GM23338 (cell line): ENCODE measurements around the gene AP4B1. TPM values are rescaled to one million over a fixed set of nuclear protein-coding genes. Genes with fewer than 3 reads are reported as not detected.
A peak's percentile ranks its signal among the peaks of the same experiment; 100 is the strongest.

Source experiments
- ATAC-seq: fragments of 200-7000 bp; cut with Tn5 transposase; 3 replicates; pipeline ENCODE4 v1.9.1; 2020
- DNase-seq: peaks from one replicate; pipeline ENCODE4 v3.0.0-alpha.2; 2015; ENCODE audit warnings: low spot score
- H2AFZ ChIP-seq: fragments of 200-600 bp; sonication (generic); 2 replicates; pipeline ENCODE4 v1.8.0; 2016; ENCODE audit warnings: antibody characterized with exemption, mild to moderate bottlenecking, moderate library complexity
- H3F3A ChIP-seq: fragments of 200-600 bp; sonication (generic); replicated peaks from 2 replicates; pipeline ENCODE4 v1.8.0; 2017; ENCODE audit warnings: antibody characterized with exemption, mixed run types, low read depth
- H3K27ac ChIP-seq: fragments of 200-600 bp; sonication (generic); 2 replicates; pipeline ENCODE4 v1.6.1; 2016; ENCODE audit warnings: low read depth
- H3K27me3 ChIP-seq: fragments of 200-600 bp; sonication (generic); 2 replicates; pipeline ENCODE4 v1.8.0; 2016; ENCODE audit warnings: mild to moderate bottlenecking, mixed run types, moderate library complexity; ENCODE audit not compliant: insufficient read depth
- H3K36me3 ChIP-seq: fragments of 200-600 bp; sonication (generic); 2 replicates; pipeline ENCODE4 v1.8.0; 2016; ENCODE audit warnings: mild to moderate bottlenecking; ENCODE audit not compliant: insufficient read depth
- H3K4me1 ChIP-seq: fragments of 200-600 bp; sonication (generic); 2 replicates; pipeline ENCODE4 v1.8.0; 2016; ENCODE audit warnings: mild to moderate bottlenecking, moderate library complexity; ENCODE audit not compliant: insufficient read depth
- H3K4me2 ChIP-seq: fragments of 200-600 bp; sonication (generic); 2 replicates; pipeline ENCODE4 v1.7.1; 2017; ENCODE audit warnings: mixed run types
- H3K4me3 ChIP-seq: fragments of 200-600 bp; sonication (generic); 2 replicates; pipeline ENCODE4 v1.6.1; 2016; ENCODE audit warnings: mixed run types
- H3K79me2 ChIP-seq: fragments of 200-600 bp; sonication (generic); replicated peaks from 2 replicates; pipeline ENCODE4 v1.8.0; 2017; ENCODE audit warnings: mild to moderate bottlenecking; ENCODE audit not compliant: insufficient read depth
- H3K9me2 ChIP-seq: fragments of 200-600 bp; sonication (generic); 2 replicates; pipeline ENCODE4 v1.8.0; 2017; ENCODE audit not compliant: insufficient read depth
- H4K20me1 ChIP-seq: fragments of 200-600 bp; sonication (generic); replicated peaks from 2 replicates; pipeline ENCODE4 v1.8.0; 2017; ENCODE audit warnings: mild to moderate bottlenecking; ENCODE audit not compliant: insufficient read depth
- H3K27ac Mint-ChIP-seq: 2 replicates; pipeline ENCODE4 v1.8.0; 2020; ENCODE audit warnings: inconsistent platforms, mild to moderate bottlenecking, moderate library complexity, mixed read lengths
- H3K27me3 Mint-ChIP-seq: 3 replicates; pipeline ENCODE4 v1.8.0; 2022; ENCODE audit warnings: low read depth, mild to moderate bottlenecking, moderate library complexity, mixed read lengths, inconsistent platforms; ENCODE audit not compliant: insufficient read depth, poor library complexity
- H3K36me3 Mint-ChIP-seq: 3 replicates; pipeline ENCODE4 v1.8.0; 2021; ENCODE audit warnings: low read depth, mild to moderate bottlenecking, inconsistent platforms, moderate library complexity, mixed read lengths
- H3K4me1 Mint-ChIP-seq: 3 replicates; pipeline ENCODE4 v1.8.0; 2020; ENCODE audit warnings: mild to moderate bottlenecking, inconsistent platforms, mixed read lengths
- H3K4me3 Mint-ChIP-seq: 3 replicates; pipeline ENCODE4 v1.8.0; 2021; ENCODE audit warnings: moderate library complexity, mild to moderate bottlenecking, inconsistent platforms, mixed read lengths
- H3K9me3 Mint-ChIP-seq: 3 replicates; pipeline ENCODE4 v1.8.0; 2020; ENCODE audit warnings: moderate library complexity, mild to moderate bottlenecking, inconsistent platforms, mixed read lengths
- CREB1 ChIP-seq: fragments of 250-450 bp; sonication (Bioruptor Pico); IDR thresholded peaks from 2 replicates; pipeline ENCODE4 v1.5.0; 2020; ENCODE audit warnings: low read depth, mild to moderate bottlenecking, moderate library complexity
- ETS1 ChIP-seq: IDR thresholded peaks from 2 replicates; pipeline ENCODE4 v1.6.1; 2016; ENCODE audit warnings: antibody characterized with exemption
- NANOG ChIP-seq: IDR thresholded peaks from 2 replicates; pipeline ENCODE4 v1.6.1; 2016; ENCODE audit warnings: antibody characterized with exemption, borderline replicate concordance
- POLR2AphosphoS5 ChIP-seq: IDR thresholded peaks from 2 replicates; pipeline ENCODE4 v1.6.1; 2016; ENCODE audit warnings: antibody characterized with exemption, low read depth
- ZNF331 ChIP-seq: fragments of 250-450 bp; sonication (Bioruptor Pico); IDR thresholded peaks from 2 replicates; pipeline ENCODE4 v1.5.0; 2020; ENCODE audit warnings: low read depth, mild to moderate bottlenecking, moderate library complexity
- polyA plus RNA-seq: library from polyadenylated mRNA; unstranded; fragments of >200 nt; fragmentation: Nextera tagmentation; extraction: Ambion mirVana; gene quantifications from 2 replicates; pipeline ENCODE4 v1.2.1, GENCODE V29; 2016
- total RNA-seq: library from RNA; depleted of rRNA; stranded (reverse); fragments of >200 nt; shearing (Covaris generic); gene quantifications from 2 replicates; pipeline ENCODE4 v1.2.3, GENCODE V29; 2014
- TF ChIP-seq, protein P1 (sequence below), 2 experiments: fragments of 200-600 bp in 1 of 2; sonication (generic) in 1 of 2; conservative IDR thresholded peaks; 2 replicates each; pipeline versions ENCODE4 v1.5.1 to v1.6.1; 2016 to 2017; ENCODE audit warnings: antibody characterized with exemption in 2 of 2, low read depth in 2 of 2, mild to moderate bottlenecking in 2 of 2, moderate library complexity in 1 of 2
- TF ChIP-seq, protein P2 (sequence below): IDR thresholded peaks from one replicate; pipeline ENCODE4 v1.6.1; 2018; ENCODE audit warnings: antibody characterized with exemption; ENCODE audit not compliant: unreplicated experiment

Gene AP4B1
- total and polyA plus RNA-seq, 2 experiments from 2014 or later: 7.5 to 13.4 TPM

DNA sequence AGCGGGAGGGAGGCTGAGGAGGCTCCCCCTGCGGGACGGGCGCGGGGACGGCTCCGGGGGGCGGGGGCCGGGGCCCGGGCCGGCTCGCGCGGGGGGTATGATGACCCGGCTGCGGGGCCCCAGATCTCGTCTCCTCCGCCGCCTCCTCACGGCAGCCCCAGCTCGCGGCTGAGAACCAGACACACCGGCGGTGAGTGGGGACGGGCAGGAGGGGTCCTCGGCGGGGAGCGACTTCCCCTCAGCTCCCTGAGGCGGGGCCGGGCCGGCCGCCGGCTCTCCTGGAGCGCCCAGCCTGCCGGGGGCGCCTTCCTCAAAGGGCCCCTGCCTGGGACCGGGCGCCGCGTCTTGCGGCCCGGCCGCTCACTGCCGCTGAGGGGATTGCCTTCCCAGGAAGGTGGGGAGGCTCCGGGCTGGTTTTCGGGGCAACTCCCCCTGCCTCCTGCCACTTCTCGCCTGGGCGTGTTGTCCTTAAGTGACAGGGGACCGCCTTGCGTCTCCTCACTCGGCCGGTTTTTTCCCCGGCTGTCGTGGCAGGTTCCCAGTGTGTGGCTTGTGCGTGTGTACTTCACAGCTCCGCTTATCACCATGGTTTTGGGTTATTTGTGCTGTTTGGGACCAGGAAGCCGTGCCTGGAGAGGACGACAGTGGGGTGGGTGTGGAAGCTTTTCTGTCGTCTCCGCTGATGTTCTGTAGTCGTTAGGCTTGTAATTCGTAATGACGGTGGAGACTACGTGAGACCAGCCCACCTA is 25.3 kb upstream of the AP4B1 start:
- Histone ChIP-seq H3F3A (0 out of 2 replicates have a peak, but pooled peaks cover 8% of the 10 kb centered on the region), H3K79me2 (peaks cover 51% of the 10 kb centered on the region), H4K20me1 (peaks cover 8% of the 10 kb centered on the region; the same call in 1 of the 2 replicates), H3K36me3 (no peaks in the 10 kb centered on the region), H2AFZ (peak overlapping the region; percentile 60; the same call in 1 of the 2 replicates), H3K27ac (peak overlapping the region; percentile 65; the same call in 1 of the 2 replicates), H3K4me3 (peak overlapping the region; percentile 97), H3K27me3 (no peaks in the 10 kb centered on the region), H3K4me2 (peak overlapping the region; percentile 89), H3K9me2 (no peaks in the 10 kb centered on the region), H3K4me1 (peaks cover 25% of the 10 kb centered on the region)
- ATAC-seq (peak; percentile 61), DNase-seq (peak; percentile 68)
- Mint-ChIP-seq H3K4me1 (peaks cover 25% of the 10 kb centered on the region), H3K27me3 (peaks cover 5% of the 10 kb centered on the region), H3K36me3 (no peaks in the 10 kb centered on the region; the same call in 2 of the 3 replicates), H3K9me3 (no peaks in the 10 kb centered on the region), H3K27ac (no peak overlapping the region), H3K4me3 (peak overlapping the region; percentile 90)
- no peak for TF ChIP-seq ZNF331 (CRISPR knock-in tag)
- TF ChIP-seq, protein P1, sequence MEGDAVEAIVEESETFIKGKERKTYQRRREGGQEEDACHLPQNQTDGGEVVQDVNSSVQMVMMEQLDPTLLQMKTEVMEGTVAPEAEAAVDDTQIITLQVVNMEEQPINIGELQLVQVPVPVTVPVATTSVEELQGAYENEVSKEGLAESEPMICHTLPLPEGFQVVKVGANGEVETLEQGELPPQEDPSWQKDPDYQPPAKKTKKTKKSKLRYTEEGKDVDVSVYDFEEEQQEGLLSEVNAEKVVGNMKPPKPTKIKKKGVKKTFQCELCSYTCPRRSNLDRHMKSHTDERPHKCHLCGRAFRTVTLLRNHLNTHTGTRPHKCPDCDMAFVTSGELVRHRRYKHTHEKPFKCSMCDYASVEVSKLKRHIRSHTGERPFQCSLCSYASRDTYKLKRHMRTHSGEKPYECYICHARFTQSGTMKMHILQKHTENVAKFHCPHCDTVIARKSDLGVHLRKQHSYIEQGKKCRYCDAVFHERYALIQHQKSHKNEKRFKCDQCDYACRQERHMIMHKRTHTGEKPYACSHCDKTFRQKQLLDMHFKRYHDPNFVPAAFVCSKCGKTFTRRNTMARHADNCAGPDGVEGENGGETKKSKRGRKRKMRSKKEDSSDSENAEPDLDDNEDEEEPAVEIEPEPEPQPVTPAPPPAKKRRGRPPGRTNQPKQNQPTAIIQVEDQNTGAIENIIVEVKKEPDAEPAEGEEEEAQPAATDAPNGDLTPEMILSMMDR (conservative IDR thresholded peaks at IDR 0.05; ENCODE audit: low read depth in 2 of 2): peak in 1 of 2 experiments; percentile 34; a peak in 2 of 4 replicates
- no peak for TF ChIP-seq NANOG
- TF ChIP-seq CREB1: no peak

DNA sequence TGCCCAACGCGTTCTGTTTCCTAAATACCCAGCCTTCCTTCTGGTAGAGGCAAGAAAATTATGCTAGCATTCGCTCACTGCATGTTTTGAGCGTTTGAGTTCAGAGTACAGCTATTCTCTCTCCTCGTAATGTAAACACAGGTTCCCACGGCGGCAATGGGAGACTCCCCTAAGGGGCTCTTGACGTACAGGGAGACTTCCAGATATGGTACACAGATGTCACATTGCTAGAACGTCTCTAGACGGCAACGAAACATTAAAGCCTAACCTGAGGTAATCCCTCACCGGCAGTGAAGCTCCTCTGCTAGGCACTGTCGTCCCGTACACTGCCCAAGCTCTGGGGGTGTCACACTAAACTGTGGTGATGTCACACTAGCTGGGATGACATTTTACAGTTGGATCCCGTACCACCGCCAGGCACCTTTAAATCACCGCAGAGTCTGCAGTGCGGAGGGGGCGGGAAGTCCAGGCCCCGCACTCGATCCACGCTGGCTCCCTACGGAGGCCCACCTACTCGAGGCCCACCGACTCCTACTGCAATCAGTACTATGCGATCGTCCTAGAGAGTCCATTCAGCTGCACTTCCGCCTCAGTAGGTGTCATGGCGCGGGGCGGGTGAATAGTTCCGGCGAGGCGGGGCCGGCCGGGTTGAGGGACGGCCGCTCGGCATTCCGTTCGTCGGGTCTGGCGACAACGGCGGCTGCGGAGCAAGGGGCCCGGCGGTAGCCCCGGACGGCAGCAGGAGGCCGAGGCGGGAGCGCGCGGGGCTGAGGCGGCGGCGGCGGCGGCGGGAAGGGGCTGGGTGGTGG is 24.5 kb upstream of the AP4B1 start, which contains the start of gene HIPK1:
Gene HIPK1 (plus strand): TSS at position 384 of the 809 bp plus-strand sequence.
- Histone ChIP-seq H3K9me2 (no peaks in the 10 kb centered on the region), H3K79me2 (peaks cover 43% of the 10 kb centered on the region), H2AFZ (peak within 1 kb of the TSS; percentile 100), H3K4me3 (peak within 1 kb of the TSS; percentile 97), H3K27ac (peak within 1 kb of the TSS; percentile 65; the same call in 1 of the 2 replicates), H3F3A (0 out of 2 replicates have a peak, but pooled peaks cover 8% of the 10 kb centered on the region), H4K20me1 (peaks cover 5% of the 10 kb centered on the region; the same call in 1 of the 2 replicates), H3K4me2 (peak within 1 kb of the TSS; percentile 89), H3K36me3 (no peaks in the 10 kb centered on the region), H3K27me3 (no peaks in the 10 kb centered on the region), H3K4me1 (peaks cover 25% of the 10 kb centered on the region)
- H3K27me3 Mint-ChIP-seq: peaks cover 5% of the 10 kb centered on the region
- no peaks in the 10 kb centered on the region for H3K9me3 Mint-ChIP-seq
- DNase-seq (peak; percentile 98), ATAC-seq (peak; percentile 85)
- H3K4me1 Mint-ChIP-seq: peaks cover 25% of the 10 kb centered on the region
- H3K27ac Mint-ChIP-seq: peak within 1 kb of the TSS; percentile 76
- peak within 1 kb of the TSS; percentile 94 for H3K4me3 Mint-ChIP-seq
- H3K36me3 Mint-ChIP-seq: no peaks in the 10 kb centered on the region; the same call in 2 of the 3 replicates
- TF ChIP-seq POLR2AphosphoS5 (peak; percentile 74), ETS1 (peak; percentile 96), NANOG (no peak)
- TF ChIP-seq, protein P2, sequence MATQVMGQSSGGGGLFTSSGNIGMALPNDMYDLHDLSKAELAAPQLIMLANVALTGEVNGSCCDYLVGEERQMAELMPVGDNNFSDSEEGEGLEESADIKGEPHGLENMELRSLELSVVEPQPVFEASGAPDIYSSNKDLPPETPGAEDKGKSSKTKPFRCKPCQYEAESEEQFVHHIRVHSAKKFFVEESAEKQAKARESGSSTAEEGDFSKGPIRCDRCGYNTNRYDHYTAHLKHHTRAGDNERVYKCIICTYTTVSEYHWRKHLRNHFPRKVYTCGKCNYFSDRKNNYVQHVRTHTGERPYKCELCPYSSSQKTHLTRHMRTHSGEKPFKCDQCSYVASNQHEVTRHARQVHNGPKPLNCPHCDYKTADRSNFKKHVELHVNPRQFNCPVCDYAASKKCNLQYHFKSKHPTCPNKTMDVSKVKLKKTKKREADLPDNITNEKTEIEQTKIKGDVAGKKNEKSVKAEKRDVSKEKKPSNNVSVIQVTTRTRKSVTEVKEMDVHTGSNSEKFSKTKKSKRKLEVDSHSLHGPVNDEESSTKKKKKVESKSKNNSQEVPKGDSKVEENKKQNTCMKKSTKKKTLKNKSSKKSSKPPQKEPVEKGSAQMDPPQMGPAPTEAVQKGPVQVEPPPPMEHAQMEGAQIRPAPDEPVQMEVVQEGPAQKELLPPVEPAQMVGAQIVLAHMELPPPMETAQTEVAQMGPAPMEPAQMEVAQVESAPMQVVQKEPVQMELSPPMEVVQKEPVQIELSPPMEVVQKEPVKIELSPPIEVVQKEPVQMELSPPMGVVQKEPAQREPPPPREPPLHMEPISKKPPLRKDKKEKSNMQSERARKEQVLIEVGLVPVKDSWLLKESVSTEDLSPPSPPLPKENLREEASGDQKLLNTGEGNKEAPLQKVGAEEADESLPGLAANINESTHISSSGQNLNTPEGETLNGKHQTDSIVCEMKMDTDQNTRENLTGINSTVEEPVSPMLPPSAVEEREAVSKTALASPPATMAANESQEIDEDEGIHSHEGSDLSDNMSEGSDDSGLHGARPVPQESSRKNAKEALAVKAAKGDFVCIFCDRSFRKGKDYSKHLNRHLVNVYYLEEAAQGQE: no peak
- TF ChIP-seq, protein P1 (conservative IDR thresholded peaks at IDR 0.05; ENCODE audit: low read depth in 2 of 2): 0 out of 4 replicates have a peak, but pooled peaks of 1 of the 2 experiments have one; percentile 4
